HG02678 (cell line): ENCODE data around the gene ANKRD9.
"Not testable (repeated sequence)": the region's sequence is repeated elsewhere in the genome, so short reads cannot be mapped to it uniquely, and the experiment has no call there.

Experiments
- ATAC-seq: cut with Tn5 transposase; IDR thresholded peaks from one replicate; pipeline ENCODE4 v1.9.1; 2021; ENCODE audit warnings: mild to moderate bottlenecking, moderate library complexity; ENCODE audit not compliant: unreplicated experiment

Gene ANKRD9, protein sequence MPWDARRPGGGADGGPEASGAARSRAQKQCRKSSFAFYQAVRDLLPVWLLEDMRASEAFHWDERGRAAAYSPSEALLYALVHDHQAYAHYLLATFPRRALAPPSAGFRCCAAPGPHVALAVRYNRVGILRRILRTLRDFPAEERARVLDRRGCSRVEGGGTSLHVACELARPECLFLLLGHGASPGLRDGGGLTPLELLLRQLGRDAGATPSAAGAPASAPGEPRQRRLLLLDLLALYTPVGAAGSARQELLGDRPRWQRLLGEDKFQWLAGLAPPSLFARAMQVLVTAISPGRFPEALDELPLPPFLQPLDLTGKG

GRCh38 chr14:102509746-102510615, at the start of gene ANKRD9:
TSS of gene ANKRD9 (minus strand) at chr14:102509776. CDS start at chr14:102507889, 1,887 bp downstream.
- peak; percentile 88 for ATAC-seq

DNA sequence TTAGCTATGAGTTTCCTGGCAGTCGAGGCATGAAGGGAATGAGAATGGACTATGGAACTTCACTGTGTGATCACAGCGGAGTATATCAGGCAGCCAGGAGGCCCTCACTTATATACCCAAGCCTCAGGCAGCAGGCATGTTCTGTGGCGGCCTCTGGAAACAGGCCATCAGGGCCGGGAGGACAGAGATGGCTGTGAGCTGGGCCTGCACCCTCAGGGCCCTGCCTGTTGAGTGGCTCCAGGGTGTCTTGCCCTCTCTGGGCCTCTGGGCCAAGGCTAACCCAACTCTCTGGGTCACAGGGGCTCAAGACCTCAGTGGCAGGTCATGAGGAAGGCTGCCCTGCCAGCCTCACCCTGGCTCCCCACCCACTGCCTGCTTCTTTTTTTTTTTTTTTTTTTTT, 49.0 kb upstream of the ANKRD9 start:
- no peak for ATAC-seq

GRCh38 chr14:102557434-102558226, 48.1 kb upstream of the ANKRD9 start:
- ATAC-seq = no peak

- ATAC-seq = no peak
Measured at GRCh38 chr14:102556098-102556677, 46.6 kb upstream of the ANKRD9 start.

GRCh38 chr14:102554821-102555819, 45.5 kb upstream of the ANKRD9 start:
- peak; percentile 45 for ATAC-seq

DNA sequence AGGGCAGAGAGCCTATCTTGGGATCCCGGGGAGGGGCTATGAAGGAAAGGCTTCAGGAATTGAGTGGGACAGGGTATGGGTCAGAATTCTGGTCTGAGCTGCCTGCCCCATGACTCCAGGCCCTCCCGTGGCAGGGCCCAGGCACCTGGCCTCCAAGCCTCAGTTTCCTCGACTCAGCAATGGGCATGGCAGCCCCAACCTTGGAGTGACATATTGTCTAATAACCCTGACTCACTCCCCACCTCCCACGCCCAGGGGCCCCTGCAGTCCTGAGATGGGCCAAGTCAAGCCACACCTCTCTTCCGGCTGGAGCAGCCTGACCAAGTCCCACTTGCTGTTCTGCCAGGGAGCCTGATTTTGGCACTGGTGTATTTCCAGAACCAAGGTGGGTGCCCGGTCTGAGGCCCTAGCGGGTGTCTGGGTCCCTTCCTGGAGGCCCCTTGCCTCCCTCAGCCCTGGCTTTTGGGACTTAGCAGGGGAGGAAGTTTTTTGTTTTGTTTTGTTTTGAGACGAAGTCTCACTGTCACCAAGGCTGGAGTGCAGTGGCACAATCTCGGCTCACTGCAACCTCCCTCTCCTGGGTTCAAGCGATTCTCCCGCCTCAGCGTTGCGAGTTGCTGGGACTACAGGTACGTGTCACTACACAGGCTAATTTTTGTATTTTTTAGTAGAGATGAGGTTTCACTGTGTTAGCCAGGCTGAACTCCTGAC, 42.6 kb upstream of the ANKRD9 start:
- ATAC-seq = no peak

GRCh38 chr14:102550927-102551401, 41.4 kb upstream of the ANKRD9 start:
- not testable (repeated sequence) for ATAC-seq

GRCh38 chr14:102548616-102549240, 39.2 kb upstream of the ANKRD9 start:
- no peak for ATAC-seq

DNA sequence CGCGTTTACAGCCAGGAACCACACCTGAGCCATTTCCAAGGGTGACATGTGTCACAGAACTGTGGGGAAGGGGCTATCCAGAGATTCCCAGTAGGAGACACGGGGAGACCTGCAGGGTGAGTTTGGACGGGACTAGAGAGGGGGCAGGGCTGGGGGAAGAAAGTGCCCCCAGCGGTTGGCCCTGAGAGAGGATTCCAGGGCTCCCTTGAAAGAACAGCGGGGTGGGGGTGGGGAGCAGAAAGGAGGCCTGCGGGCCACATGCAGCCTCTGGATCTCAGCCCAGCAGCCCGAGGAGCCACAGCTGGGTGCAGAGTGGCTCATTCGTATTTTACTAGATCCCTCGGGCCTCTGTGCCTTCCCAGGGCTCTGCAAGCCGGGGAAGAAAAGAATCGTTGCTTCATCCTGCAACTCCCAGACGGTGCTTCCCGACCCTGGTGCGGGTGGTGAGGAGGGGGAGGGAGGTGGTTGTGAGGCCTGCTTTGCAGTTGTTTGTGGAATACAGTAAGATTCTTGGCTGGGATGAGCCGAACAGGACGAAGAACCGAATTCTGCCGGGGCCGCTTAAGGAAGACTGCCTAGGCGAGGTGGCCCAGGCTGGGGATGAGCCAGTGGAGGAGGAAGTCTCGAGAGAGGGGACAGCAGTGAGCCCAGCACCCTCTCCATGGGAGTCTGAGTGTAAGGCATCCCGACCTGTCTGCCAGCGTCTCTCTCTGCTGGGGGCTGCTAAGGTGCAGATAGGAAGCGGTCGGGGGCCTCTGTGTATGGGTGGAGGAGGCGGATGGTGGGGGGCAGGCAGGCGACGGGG, 36.1 kb upstream of the ANKRD9 start:
- ATAC-seq = no peak

DNA sequence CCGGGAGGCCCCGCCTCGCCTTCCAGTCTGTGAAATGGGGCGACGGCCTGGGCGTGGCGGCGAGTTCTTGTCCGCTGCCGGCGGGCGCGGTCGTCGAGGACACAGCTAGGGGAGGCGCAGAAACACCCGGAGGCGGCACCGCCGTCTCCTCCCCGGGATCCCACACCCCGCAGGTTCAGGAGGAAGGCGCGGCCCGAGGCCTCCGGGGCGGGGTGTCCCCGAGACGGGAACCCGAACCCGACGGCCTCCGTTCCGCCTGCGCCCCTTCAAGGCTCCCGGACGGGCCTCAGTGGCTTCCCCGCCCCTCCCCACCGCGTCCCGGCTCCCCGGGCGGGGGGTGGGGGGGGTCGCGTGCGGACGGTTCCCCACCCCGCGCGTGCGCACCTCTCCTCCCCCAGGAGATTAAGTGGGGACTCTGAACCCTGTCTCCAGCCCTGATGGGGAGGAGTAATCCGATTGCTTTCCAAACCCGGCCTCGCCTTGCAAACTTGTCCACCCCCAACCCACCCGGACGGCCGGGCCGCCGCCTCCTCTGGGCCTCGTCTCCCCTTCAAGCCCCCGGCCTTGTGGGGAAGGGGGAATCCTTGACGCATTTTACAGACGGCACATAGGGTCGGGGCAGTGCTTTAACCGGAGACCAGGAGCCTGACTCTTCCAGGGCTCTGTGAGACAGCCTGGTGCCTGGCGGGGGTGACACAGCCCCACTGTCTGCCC, 35.3 kb upstream of the ANKRD9 start:
- ATAC-seq = no peak

DNA sequence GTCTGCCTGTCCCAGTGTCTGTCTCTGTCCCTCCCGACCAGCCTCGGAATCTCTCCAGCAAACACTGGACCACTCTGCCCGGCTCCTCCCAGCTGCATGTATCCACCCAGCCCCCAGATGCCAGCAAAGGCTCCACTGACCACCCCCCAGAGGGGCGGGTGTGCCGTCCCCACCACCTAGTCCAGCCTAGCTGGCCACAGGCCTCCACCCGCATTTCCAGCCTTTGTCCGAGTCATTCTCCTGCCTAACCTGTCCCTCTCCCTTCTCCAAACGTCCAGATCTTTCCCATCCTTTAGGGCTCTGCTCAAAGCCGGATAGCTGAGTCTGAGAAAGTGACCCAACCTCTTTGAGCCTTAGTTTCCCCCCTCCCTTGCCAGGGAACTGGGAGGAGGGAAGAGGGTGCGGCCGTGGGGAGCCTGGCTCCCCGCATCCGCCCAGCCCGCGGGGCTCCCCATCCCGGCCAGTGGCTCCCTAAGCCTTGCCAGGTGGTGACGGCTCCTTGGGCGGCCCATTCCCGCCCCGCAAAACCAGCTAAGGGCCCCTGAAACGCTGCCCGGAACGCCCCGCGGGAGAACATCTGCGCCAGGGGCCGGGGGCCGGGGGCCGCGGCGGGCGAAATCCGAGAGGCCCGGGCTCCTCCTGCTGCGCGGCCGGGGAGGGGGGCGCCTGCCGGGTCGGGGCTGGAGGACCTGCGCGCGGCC, 34.6 kb upstream of the ANKRD9 start:
- ATAC-seq = no peak

GRCh38 chr14:102541771-102542170, 32.2 kb upstream of the ANKRD9 start:
- no peak for ATAC-seq

- ATAC-seq = not testable (repeated sequence)
Measured at GRCh38 chr14:102541029-102541491, 31.5 kb upstream of the ANKRD9 start.

DNA sequence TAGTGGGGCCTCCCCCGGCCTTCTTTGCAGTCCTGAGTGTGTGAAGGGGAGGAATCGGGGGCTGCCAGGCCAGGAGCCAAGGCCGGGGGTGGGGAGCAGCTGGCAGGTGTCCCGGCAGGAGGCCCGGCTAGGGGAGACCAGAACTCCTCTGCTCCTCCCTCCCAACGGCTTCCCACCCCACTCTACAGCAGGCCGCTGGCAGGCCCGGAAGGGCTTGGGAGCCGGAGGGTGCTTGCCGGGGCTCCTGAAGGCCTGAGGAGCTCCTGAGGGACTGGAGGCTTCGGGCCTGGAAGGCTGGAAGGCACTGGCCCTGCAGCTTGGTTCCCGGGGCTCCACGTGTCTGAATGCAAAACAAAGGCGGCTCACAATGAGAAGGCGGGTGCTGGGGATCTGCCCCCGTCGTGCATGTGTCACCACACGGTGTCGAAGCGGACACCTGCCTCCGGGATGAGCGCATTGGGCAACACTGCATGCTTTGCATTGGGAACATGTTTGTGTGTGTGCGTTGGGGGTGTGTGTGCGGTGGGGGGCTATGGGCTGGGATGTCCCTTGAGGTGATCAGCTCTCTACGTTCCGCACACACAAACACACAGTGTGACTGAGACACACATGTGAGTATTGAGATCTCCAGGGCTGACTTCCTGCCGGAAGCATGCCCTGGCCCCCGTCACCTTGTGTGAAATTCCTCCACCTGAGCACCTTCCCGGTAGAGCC, 30.9 kb upstream of the ANKRD9 start:
- ATAC-seq = no peak

- no peak for ATAC-seq
Measured at GRCh38 chr14:102539544-102540314, 30.2 kb upstream of the ANKRD9 start.
